K562 (cell line): ENCODE data around the gene SLC22A4. TPM values are rescaled to one million over a fixed set of nuclear protein-coding genes. Genes with fewer than 3 reads are reported as not detected.

Source experiments
- ERF ChIP-seq: fragments of 450-650 bp; formaldehyde crosslinking; IDR thresholded peaks from 2 replicates; pipeline ENCODE4 v1.4.0; 2020; ENCODE audit warnings: mild to moderate bottlenecking, mixed read lengths
- GATA2 ChIP-seq: sonication (generic); formaldehyde crosslinking; IDR thresholded peaks from 2 replicates; pipeline ENCODE4 v1.4.0; 2020; ENCODE audit warnings: mild to moderate bottlenecking, missing genetic modification reagents
- NFATC3 ChIP-seq: fragments of 450-650 bp; IDR thresholded peaks from 2 replicates; pipeline ENCODE4 v1.6.1; 2017; ENCODE audit warnings: mild to moderate bottlenecking
- NFIX ChIP-seq: fragments of 250-450 bp; sonication (Bioruptor Pico); IDR thresholded peaks from 2 replicates; pipeline ENCODE4 v1.4.0; 2020; ENCODE audit warnings: low read depth, mild to moderate bottlenecking, moderate library complexity
- PRPF4 ChIP-seq: fragments of 200-400 bp; formaldehyde crosslinking; IDR thresholded peaks from one replicate; pipeline ENCODE4 v1.6.1; 2017; ENCODE audit warnings: low read length, low read depth, mild to moderate bottlenecking; ENCODE audit not compliant: insufficient read depth, poor library complexity, severe bottlenecking
- RAD21 ChIP-seq, 2 experiments: fragments of 250-450 bp in 1 of 2; fragments of 450-650 bp in 1 of 2; sonication (Bioruptor Pico) in 1 of 2; formaldehyde crosslinking in 1 of 2; IDR thresholded peaks in 1 of 2; conservative IDR thresholded peaks in 1 of 2; 2 replicates each; pipeline versions ENCODE4 v1.4.0 to v1.8.0; 2020 to 2022; ENCODE audit warnings: mild to moderate bottlenecking in 2 of 2, moderate library complexity in 1 of 2
- RBM34 ChIP-seq: fragments of 200-400 bp; formaldehyde crosslinking; IDR thresholded peaks from 2 replicates; pipeline ENCODE4 v1.6.1; 2018; ENCODE audit warnings: low read length, borderline replicate concordance; ENCODE audit not compliant: insufficient read depth
- RFX1 ChIP-seq: fragments of 450-650 bp; IDR thresholded peaks from 2 replicates; pipeline ENCODE4 v1.6.1; 2016; ENCODE audit warnings: mild to moderate bottlenecking, moderate library complexity
- RNF2 ChIP-seq: sonication (generic); IDR thresholded peaks from 2 replicates; pipeline ENCODE4 v1.6.1; 2016
- SIN3A ChIP-seq, 2 experiments: fragments of 150-350 bp in 1 of 2; IDR thresholded peaks; 2 replicates each; pipeline ENCODE4 v1.6.1; 2011 to 2016; ENCODE audit warnings: borderline replicate concordance in 2 of 2, low read depth in 2 of 2, low read length in 2 of 2, mild to moderate bottlenecking in 2 of 2, moderate library complexity in 2 of 2; ENCODE audit not compliant: control insufficient read depth in 1 of 2
- ZNF764 ChIP-seq: fragments of 250-450 bp; sonication (Bioruptor Pico); IDR thresholded peaks from 2 replicates; pipeline ENCODE4 v1.4.0; 2020; ENCODE audit warnings: low read depth, mild to moderate bottlenecking, moderate library complexity
- ZSCAN32 ChIP-seq: fragments of 450-650 bp; formaldehyde crosslinking; IDR thresholded peaks from 2 replicates; pipeline ENCODE4 v1.4.0; 2020; ENCODE audit warnings: mild to moderate bottlenecking, moderate library complexity
- polyA plus RNA-seq, 8 experiments: library from polyadenylated mRNA; depleted of rRNA in 4 of 8; stranded (reverse) in 5 of 8; unstranded in 3 of 8; fragments of >200 nt; fragmentation: Nextera tagmentation in 2 of 8; fragmentation: Illumina TruSeq in 1 of 8; extraction: Ambion mirVana in 2 of 8; extraction: Trizol in 1 of 8; gene quantifications; 2 replicates each; pipeline versions ENCODE4 v1.2.1 to v1.2.3, GENCODE V29; 2011 to 2014; ENCODE audit warnings: inconsistent platforms in 1 of 8, missing spikeins in 1 of 8
- total RNA-seq, 7 experiments: library from RNA; depleted of rRNA in 6 of 7; stranded (reverse); fragments of >200 nt in 6 of 7; fragmentation: Illumina TruSeq in 2 of 7; extraction: Trizol in 2 of 7; gene quantifications; 2 replicates each; pipeline versions ENCODE4 v1.2.1 to v1.2.3, GENCODE V29; 2011 to 2021; ENCODE audit warnings: low replicate concordance in 1 of 7
- TF ChIP-seq, protein P1 (sequence below): fragments of 450-650 bp; IDR thresholded peaks from 2 replicates; pipeline ENCODE4 v1.6.1; 2017; ENCODE audit warnings: antibody characterized with exemption
- TF ChIP-seq, protein P2 (sequence below), 2 experiments: fragments of 450-650 bp in 1 of 2; sonication (generic) in 1 of 2; formaldehyde crosslinking in 1 of 2; IDR thresholded peaks in 1 of 2; conservative IDR thresholded peaks in 1 of 2; 2 replicates each; pipeline versions ENCODE4 v1.6.1 to v1.8.1; 2016 to 2023; ENCODE audit warnings: mild to moderate bottlenecking in 2 of 2, moderate library complexity in 2 of 2, inconsistent platforms in 1 of 2, missing genetic modification reagents in 1 of 2
- TF ChIP-seq, protein P3 (sequence below): fragments of 450-650 bp; IDR thresholded peaks from 2 replicates; pipeline ENCODE4 v1.6.1; 2016; ENCODE audit warnings: low read depth
- TF ChIP-seq, protein P4 (sequence below): fragments of 250-450 bp; sonication (Bioruptor Pico); IDR thresholded peaks from 2 replicates; pipeline ENCODE4 v1.6.1; 2021; ENCODE audit warnings: mild to moderate bottlenecking

The SLC22A4 gene
- total and polyA plus RNA-seq, 9 of the 15 experiments (the other 6 are each of a cell fraction or from before 2014, with no cell fraction given) = 2.7 to 9.5 (median 6.2) TPM

DNA sequence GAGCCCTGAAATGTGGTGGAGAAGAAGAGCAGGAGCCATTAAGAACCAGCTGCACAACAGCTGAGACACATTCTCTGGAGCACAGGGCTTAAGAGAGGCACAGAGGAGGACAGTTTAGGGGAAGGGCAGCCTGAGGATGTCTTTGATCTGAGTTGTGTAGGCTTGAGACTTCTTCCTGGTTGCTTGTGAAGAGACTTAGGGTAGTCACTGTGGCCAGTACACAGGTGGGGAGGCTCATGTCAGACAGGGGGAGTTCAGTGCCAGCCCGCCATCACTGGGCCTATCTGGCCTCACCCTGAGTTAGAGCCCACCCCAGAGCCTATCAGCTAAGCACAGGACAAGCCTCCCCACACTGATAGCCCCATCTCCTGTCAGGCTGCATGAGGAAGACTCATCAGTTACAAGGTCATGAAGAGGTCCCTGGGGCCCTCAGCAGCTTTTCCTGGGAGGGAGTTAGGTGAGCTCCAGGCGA is 19.8 kb downstream of the SLC22A4 start (continued):
- TF ChIP-seq, protein P1, sequence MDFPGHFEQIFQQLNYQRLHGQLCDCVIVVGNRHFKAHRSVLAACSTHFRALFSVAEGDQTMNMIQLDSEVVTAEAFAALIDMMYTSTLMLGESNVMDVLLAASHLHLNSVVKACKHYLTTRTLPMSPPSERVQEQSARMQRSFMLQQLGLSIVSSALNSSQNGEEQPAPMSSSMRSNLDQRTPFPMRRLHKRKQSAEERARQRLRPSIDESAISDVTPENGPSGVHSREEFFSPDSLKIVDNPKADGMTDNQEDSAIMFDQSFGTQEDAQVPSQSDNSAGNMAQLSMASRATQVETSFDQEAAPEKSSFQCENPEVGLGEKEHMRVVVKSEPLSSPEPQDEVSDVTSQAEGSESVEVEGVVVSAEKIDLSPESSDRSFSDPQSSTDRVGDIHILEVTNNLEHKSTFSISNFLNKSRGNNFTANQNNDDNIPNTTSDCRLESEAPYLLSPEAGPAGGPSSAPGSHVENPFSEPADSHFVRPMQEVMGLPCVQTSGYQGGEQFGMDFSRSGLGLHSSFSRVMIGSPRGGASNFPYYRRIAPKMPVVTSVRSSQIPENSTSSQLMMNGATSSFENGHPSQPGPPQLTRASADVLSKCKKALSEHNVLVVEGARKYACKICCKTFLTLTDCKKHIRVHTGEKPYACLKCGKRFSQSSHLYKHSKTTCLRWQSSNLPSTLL = no peak
- TF ChIP-seq, protein P2, sequence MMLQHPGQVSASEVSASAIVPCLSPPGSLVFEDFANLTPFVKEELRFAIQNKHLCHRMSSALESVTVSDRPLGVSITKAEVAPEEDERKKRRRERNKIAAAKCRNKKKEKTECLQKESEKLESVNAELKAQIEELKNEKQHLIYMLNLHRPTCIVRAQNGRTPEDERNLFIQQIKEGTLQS (IDR thresholded peaks at IDR 0.05) = no peak
- TF ChIP-seq, protein P2 (CRISPR knock-in tag; conservative IDR thresholded peaks at IDR 0.05) = no peak
- no peak; the same call in 1 of the 2 replicates for TF ChIP-seq RNF2
- TF ChIP-seq, protein P3, sequence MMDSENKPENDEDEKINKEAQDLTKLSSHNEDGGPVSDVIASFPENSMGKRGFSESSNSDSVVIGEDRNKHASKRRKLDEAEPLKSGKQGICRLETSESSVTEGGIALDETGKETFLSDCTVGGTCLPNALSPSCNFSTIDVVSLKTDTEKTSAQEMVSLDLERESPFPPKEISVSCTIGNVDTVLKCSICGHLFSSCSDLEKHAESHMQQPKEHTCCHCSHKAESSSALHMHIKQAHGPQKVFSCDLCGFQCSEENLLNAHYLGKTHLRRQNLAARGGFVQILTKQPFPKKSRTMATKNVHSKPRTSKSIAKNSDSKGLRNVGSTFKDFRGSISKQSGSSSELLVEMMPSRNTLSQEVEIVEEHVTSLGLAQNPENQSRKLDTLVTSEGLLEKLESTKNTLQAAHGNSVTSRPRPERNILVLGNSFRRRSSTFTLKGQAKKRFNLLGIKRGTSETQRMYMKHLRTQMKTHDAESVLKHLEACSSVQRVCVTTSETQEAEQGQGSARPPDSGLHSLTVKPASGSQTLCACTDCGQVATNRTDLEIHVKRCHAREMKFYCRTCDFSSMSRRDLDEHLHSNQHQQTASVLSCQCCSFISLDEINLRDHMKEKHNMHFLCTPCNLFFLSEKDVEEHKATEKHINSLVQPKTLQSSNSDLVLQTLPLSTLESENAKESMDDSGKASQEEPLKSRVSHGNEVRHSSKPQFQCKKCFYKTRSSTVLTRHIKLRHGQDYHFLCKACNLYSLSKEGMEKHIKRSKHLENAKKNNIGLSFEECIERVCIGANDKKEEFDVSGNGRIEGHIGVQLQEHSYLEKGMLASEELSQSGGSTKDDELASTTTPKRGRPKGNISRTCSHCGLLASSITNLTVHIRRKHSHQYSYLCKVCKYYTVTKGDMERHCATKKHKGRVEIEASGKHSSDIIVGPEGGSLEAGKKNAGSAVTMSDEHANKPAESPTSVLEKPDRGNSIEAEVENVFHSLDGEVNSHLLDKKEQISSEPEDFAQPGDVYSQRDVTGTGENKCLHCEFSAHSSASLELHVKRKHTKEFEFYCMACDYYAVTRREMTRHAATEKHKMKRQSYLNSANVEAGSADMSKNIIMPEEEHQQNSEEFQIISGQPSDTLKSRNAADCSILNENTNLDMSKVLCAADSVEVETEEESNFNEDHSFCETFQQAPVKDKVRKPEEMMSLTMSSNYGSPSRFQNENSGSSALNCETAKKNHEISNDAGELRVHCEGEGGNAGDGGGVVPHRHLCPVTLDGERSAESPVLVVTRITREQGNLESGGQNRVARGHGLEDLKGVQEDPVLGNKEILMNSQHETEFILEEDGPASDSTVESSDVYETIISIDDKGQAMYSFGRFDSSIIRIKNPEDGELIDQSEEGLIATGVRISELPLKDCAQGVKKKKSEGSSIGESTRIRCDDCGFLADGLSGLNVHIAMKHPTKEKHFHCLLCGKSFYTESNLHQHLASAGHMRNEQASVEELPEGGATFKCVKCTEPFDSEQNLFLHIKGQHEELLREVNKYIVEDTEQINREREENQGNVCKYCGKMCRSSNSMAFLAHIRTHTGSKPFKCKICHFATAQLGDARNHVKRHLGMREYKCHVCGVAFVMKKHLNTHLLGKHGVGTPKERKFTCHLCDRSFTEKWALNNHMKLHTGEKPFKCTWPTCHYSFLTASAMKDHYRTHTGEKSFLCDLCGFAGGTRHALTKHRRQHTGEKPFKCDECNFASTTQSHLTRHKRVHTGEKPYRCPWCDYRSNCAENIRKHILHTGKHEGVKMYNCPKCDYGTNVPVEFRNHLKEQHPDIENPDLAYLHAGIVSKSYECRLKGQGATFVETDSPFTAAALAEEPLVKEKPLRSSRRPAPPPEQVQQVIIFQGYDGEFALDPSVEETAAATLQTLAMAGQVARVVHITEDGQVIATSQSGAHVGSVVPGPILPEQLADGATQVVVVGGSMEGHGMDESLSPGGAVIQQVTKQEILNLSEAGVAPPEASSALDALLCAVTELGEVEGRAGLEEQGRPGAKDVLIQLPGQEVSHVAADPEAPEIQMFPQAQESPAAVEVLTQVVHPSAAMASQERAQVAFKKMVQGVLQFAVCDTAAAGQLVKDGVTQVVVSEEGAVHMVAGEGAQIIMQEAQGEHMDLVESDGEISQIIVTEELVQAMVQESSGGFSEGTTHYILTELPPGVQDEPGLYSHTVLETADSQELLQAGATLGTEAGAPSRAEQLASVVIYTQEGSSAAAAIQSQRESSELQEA = no peak
- no peak for TF ChIP-seq ZSCAN32 (CRISPR knock-in tag)
- TF ChIP-seq SIN3A (IDR thresholded peaks at IDR 0.05; ENCODE audit: borderline replicate concordance in 2 of 2, control insufficient read depth in 1 of 2, low read depth in 2 of 2, low read length in 2 of 2) = no peak; a peak in 1 of 4 replicates
- TF ChIP-seq ZNF764 = no peak
- TF ChIP-seq RBM34 = no peak
- no peak for TF ChIP-seq NFATC3
- TF ChIP-seq GATA2 (CRISPR knock-in tag) = peak; percentile 75
- TF ChIP-seq, protein P4, sequence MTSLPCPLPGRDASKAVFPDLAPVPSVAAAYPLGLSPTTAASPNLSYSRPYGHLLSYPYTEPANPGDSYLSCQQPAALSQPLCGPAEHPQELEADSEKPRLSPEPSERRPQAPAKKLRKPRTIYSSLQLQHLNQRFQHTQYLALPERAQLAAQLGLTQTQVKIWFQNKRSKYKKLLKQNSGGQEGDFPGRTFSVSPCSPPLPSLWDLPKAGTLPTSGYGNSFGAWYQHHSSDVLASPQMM = no peak
- peak in 1 of 2 experiments; percentile 41; a peak in 3 of 4 replicates for TF ChIP-seq RAD21 (CRISPR knock-in tag; conservative IDR thresholded peaks at IDR 0.05 in 1 of 2, IDR thresholded peaks at IDR 0.05 in 1 of 2)
- no peak for TF ChIP-seq RFX1
- no peak for TF ChIP-seq ERF (CRISPR knock-in tag)
- TF ChIP-seq NFIX (CRISPR knock-in tag) = no peak
- no peak for TF ChIP-seq PRPF4
